Measurements from ENCODE around the gene ZDHHC14. TPM values are rescaled to one million over a fixed set of nuclear protein-coding genes. Genes with fewer than 3 reads are reported as not detected.
"Not testable (repeated sequence)": the region's sequence is repeated elsewhere in the genome, so short reads cannot be mapped to it uniquely, and the experiment has no call there.

ZDHHC14 gene
- total and polyA plus RNA-seq, 2 experiments from 2014 or later, result 3.0 to 7.4 TPM

- no peak for TF ChIP-seq CTCF (conservative IDR thresholded peaks at IDR 0.05; ENCODE audit: low read depth in 2 of 2)
- no peak for TF ChIP-seq ZNF114 (CRISPR knock-in tag; IDR thresholded peaks at IDR 0.05)
- TF ChIP-seq CREB1 (CRISPR knock-in tag; IDR thresholded peaks at IDR 0.05; ENCODE audit: low read depth), result no peak
- no peak for TF ChIP-seq STAT1 (IDR thresholded peaks at IDR 0.05; ENCODE audit: unreplicated experiment)
Measured at GRCh38 chr6:157383471-157383870, 2.5 kb downstream of the ZDHHC14 start (continued).

- not testable (repeated sequence) for H3K27ac ChIP-seq (ENCODE audit: low read depth); H3K79me2 ChIP-seq (replicated peaks; ENCODE audit: insufficient read depth); H3K27ac Mint-ChIP-seq; DNase-seq (ENCODE audit: low spot score); H2AFZ ChIP-seq; H3K4me1 ChIP-seq (ENCODE audit: insufficient read depth); H3K36me3 ChIP-seq (ENCODE audit: insufficient read depth); H4K20me1 ChIP-seq (replicated peaks; ENCODE audit: insufficient read depth); H3K4me3 Mint-ChIP-seq; H3K9me3 Mint-ChIP-seq; H3K4me2 ChIP-seq; H3K4me3 ChIP-seq; H3K9me2 ChIP-seq (ENCODE audit: insufficient read depth); H3K36me3 Mint-ChIP-seq (ENCODE audit: low read depth); ATAC-seq; H3F3A ChIP-seq (replicated peaks; ENCODE audit: low read depth)
- Mint-ChIP-seq H3K27me3 (ENCODE audit: insufficient read depth, low read depth, poor library complexity) (peaks cover 15% of the 10 kb centered on the region), H3K4me1 (peaks cover 18% of the 10 kb centered on the region)
- peaks cover 20% of the 10 kb centered on the region for H3K27me3 ChIP-seq (ENCODE audit: insufficient read depth)
Measured at GRCh38 chr6:157384962-157385361, 4.0 kb downstream of the ZDHHC14 start.

- Histone ChIP-seq H3K4me3 (no peak overlapping the region), H3F3A (replicated peaks; ENCODE audit: low read depth) (no peaks in the 10 kb centered on the region), H3K27ac (ENCODE audit: low read depth) (no peak overlapping the region), H3K27me3 (ENCODE audit: insufficient read depth) (peaks cover 20% of the 10 kb centered on the region), H3K79me2 (replicated peaks; ENCODE audit: insufficient read depth) (no peaks in the 10 kb centered on the region), H3K4me2 (no peak overlapping the region), H3K36me3 (ENCODE audit: insufficient read depth) (no peaks in the 10 kb centered on the region), H2AFZ (no peak overlapping the region), H4K20me1 (replicated peaks; ENCODE audit: insufficient read depth) (peaks cover 2% of the 10 kb centered on the region; the same call in 1 of the 2 replicates), H3K4me1 (ENCODE audit: insufficient read depth) (peaks cover 9% of the 10 kb centered on the region; the same call in 1 of the 2 replicates), H3K9me2 (ENCODE audit: insufficient read depth) (no peaks in the 10 kb centered on the region)
- H3K9me3 Mint-ChIP-seq, result peaks cover 6% of the 10 kb centered on the region
- no peak overlapping the region for H3K4me3 Mint-ChIP-seq
- H3K27ac Mint-ChIP-seq, result no peak overlapping the region
- ATAC-seq (no peak), DNase-seq (ENCODE audit: low spot score) (no peak)
- peaks cover 5% of the 10 kb centered on the region; the same call in 1 of the 3 replicates for H3K36me3 Mint-ChIP-seq (ENCODE audit: low read depth)
- TF ChIP-seq STAT1 (IDR thresholded peaks at IDR 0.05; ENCODE audit: unreplicated experiment) (no peak), CREB1 (CRISPR knock-in tag; IDR thresholded peaks at IDR 0.05; ENCODE audit: low read depth) (no peak)
- peaks cover 18% of the 10 kb centered on the region for H3K4me1 Mint-ChIP-seq
- peaks cover 15% of the 10 kb centered on the region for H3K27me3 Mint-ChIP-seq (ENCODE audit: insufficient read depth, low read depth, poor library complexity)
Measured at GRCh38 chr6:157385482-157385881, 4.5 kb downstream of the ZDHHC14 start.

GRCh38 chr6:157386023-157386422, 5.0 kb downstream of the ZDHHC14 start:
- no peak overlapping the region for H3K4me3 Mint-ChIP-seq
- ATAC-seq, result no peak
- TF ChIP-seq ZNF462 (CRISPR knock-in tag; IDR thresholded peaks at IDR 0.05), result no peak
- no peak for TF ChIP-seq STAT1 (IDR thresholded peaks at IDR 0.05; ENCODE audit: unreplicated experiment)
- TF ChIP-seq ZNF114 (CRISPR knock-in tag; IDR thresholded peaks at IDR 0.05), result no peak
- no peak for TF ChIP-seq JUNB (IDR thresholded peaks at IDR 0.05; ENCODE audit: unreplicated experiment)

More at GRCh38 chr6:157386023-157386422, 5.0 kb downstream of the ZDHHC14 start:
- Histone ChIP-seq H3K4me2 (no peak overlapping the region), H3K9me2 (ENCODE audit: insufficient read depth) (no peaks in the 10 kb centered on the region), H3K27me3 (ENCODE audit: insufficient read depth) (peaks cover 20% of the 10 kb centered on the region), H2AFZ (no peak overlapping the region), H3K4me1 (ENCODE audit: insufficient read depth) (peaks cover 9% of the 10 kb centered on the region; the same call in 1 of the 2 replicates), H3F3A (replicated peaks; ENCODE audit: low read depth) (no peaks in the 10 kb centered on the region), H3K27ac (ENCODE audit: low read depth) (no peak overlapping the region), H3K79me2 (replicated peaks; ENCODE audit: insufficient read depth) (no peaks in the 10 kb centered on the region), H3K4me3 (no peak overlapping the region), H4K20me1 (replicated peaks; ENCODE audit: insufficient read depth) (peaks cover 2% of the 10 kb centered on the region; the same call in 1 of the 2 replicates), H3K36me3 (ENCODE audit: insufficient read depth) (peaks cover 3% of the 10 kb centered on the region; the same call in 1 of the 2 replicates)
- no peak for DNase-seq (ENCODE audit: low spot score)
- Mint-ChIP-seq H3K4me1 (peaks cover 18% of the 10 kb centered on the region), H3K9me3 (peaks cover 10% of the 10 kb centered on the region), H3K27ac (no peak overlapping the region), H3K36me3 (ENCODE audit: low read depth) (peaks cover 10% of the 10 kb centered on the region; the same call in 2 of the 3 replicates), H3K27me3 (ENCODE audit: insufficient read depth, low read depth, poor library complexity) (peaks cover 15% of the 10 kb centered on the region)
